Prostate gland (tissue), 2 donors: ENCODE measurements around the gene TAF10.

Experiments
- CTCF ChIP-seq, 4 experiments: fragments of 200-600 bp in 2 of 4; fragments of 450-650 bp in 2 of 4; sonication (generic) in 2 of 4; IDR thresholded peaks; 1 replicate in 3 of 4; 2 replicates in 1 of 4; pipeline ENCODE4 v1.5.1; 2016 to 2019; ENCODE audit warnings: antibody characterized with exemption in 4 of 4, mild to moderate bottlenecking in 2 of 4, moderate library complexity in 2 of 4
- POLR2A ChIP-seq: fragments of 450-650 bp; IDR thresholded peaks from one replicate; pipeline ENCODE4 v1.6.1; 2016; ENCODE audit warnings: antibody characterized with exemption, mild to moderate bottlenecking
- POLR2AphosphoS5 ChIP-seq: sonication (generic); formaldehyde crosslinking; IDR thresholded peaks from one replicate; pipeline ENCODE4 v1.6.1; 2017; ENCODE audit warnings: antibody characterized with exemption

GRCh38 chr11:6579681-6580080, 32.3 kb downstream of the TAF10 start:
- TF ChIP-seq POLR2AphosphoS5 = no peak
- TF ChIP-seq CTCF (IDR thresholded peaks at IDR 0.05) = no peak
- TF ChIP-seq POLR2A = no peak
